GM12801 (cell line): ENCODE results near the gene LMF1.

Experiments
- CTCF ChIP-seq: IDR thresholded peaks from one replicate; pipeline ENCODE4 v1.5.1; 2011; ENCODE audit warnings: control low read depth; ENCODE audit not compliant: insufficient read length; ENCODE audit errors: extremely low read depth

LMF1 gene

GRCh38 chr16:976389-976931 is 5.7 kb upstream of the LMF1 start:
- no peak for TF ChIP-seq CTCF

GRCh38 chr16:975291-975690 is 4.5 kb upstream of the LMF1 start:
- TF ChIP-seq CTCF = no peak

GRCh38 chr16:974611-975261 is 4.0 kb upstream of the LMF1 start:
- TF ChIP-seq CTCF = no peak

- no peak for TF ChIP-seq CTCF
Measured at GRCh38 chr16:974001-974601, 3.3 kb upstream of the LMF1 start.

GRCh38 chr16:973366-973765 is 2.6 kb upstream of the LMF1 start:
- TF ChIP-seq CTCF = no peak

GRCh38 chr16:972316-973002 is 1.7 kb upstream of the LMF1 start:
- no peak for TF ChIP-seq CTCF

GRCh38 chr16:971981-972315 is 1.2 kb upstream of the LMF1 start:
- no peak for TF ChIP-seq CTCF
